PFSK-1 (cell line): ENCODE results near the gene TPMT.

ENCODE experiments used
- FOXP2 ChIP-seq: optimal IDR thresholded peaks from 2 replicates; pipeline ENCODE3; 2011; ENCODE audit warnings: borderline replicate concordance, control low read depth, inconsistent platforms; ENCODE audit not compliant: insufficient read depth; ENCODE audit errors: extremely low read length, extremely low read depth
- POLR2AphosphoS5 ChIP-seq: IDR thresholded peaks from 2 replicates; pipeline ENCODE4 v1.6.1; 2012; ENCODE audit warnings: low read depth, mild to moderate bottlenecking, control low read depth, low read length, moderate library complexity
- SIN3A ChIP-seq: IDR thresholded peaks from 2 replicates; pipeline ENCODE4 v1.6.1; 2012; ENCODE audit warnings: mild to moderate bottlenecking, low read length, moderate library complexity, borderline replicate concordance; ENCODE audit not compliant: insufficient read depth
- TAF1 ChIP-seq: IDR thresholded peaks from 2 replicates; pipeline ENCODE4 v1.6.1; 2012; ENCODE audit warnings: low read length, control low read depth, borderline replicate concordance; ENCODE audit not compliant: insufficient read depth

- no peak for TF ChIP-seq SIN3A
- no peak for TF ChIP-seq POLR2AphosphoS5
- no peak for TF ChIP-seq TAF1
- no peak for TF ChIP-seq FOXP2
Measured at GRCh38 chr6:18100296-18100695, 54.6 kb downstream of the TPMT start.
